A549 (cell line): Measurements from ENCODE around the gene SLC5A4. TPM values are rescaled to one million over a fixed set of nuclear protein-coding genes. Genes with fewer than 3 reads are reported as not detected.

ENCODE experiments used
- ATAC-seq, 2 experiments: fragments of 200-7000 bp in 1 of 2; fragments of >200 bp in 1 of 2; cut with Nextera tagmentation in 1 of 2; cut with Tn5 transposase in 1 of 2; 3 replicates each; pipeline versions ENCODE4 v1.8.0 to v1.9.1; 2018 to 2020; ENCODE audit warnings: mild to moderate bottlenecking in 1 of 2, moderate library complexity in 1 of 2
- CTCF ChIA-PET: fragments of 300-600 bp; sonication (Branson Sonifier 250); formaldehyde crosslinking; extraction: SDS; loops from one replicate; lab custom pipeline; 2021; ENCODE audit warnings: antibody characterized with exemption, inconsistent platforms; lab: Yijun Ruan, JAX
- POLR2A ChIA-PET: fragments of 350-600 bp; formaldehyde crosslinking; extraction: SDS; loops from one replicate; lab custom pipeline; 2021; ENCODE audit warnings: antibody characterized with exemption, inconsistent platforms; lab: Yijun Ruan, JAX
- DNase-seq, 2 experiments: peaks; one replicate each; pipeline versions ENCODE4 v3.0.0 to v3.0.0-alpha.2; 2011 to 2016; ENCODE audit warnings: low read depth in 1 of 2, low spot score in 1 of 2
- FAIRE-seq: peaks from 2 replicates; lab custom pipeline; 2011; peaks lifted over from hg19 to GRCh38; lab: Jason Lieb, UNC
- H3K27ac ChIP-seq, 2 experiments: fragments of >200 bp; sonication (Bioruptor Twin); formaldehyde crosslinking; 3 replicates each; pipeline ENCODE4 v1.5.1; 2016 to 2017
- H3K4me1 ChIP-seq: fragments of >200 bp; sonication (Bioruptor Twin); formaldehyde crosslinking; 3 replicates; pipeline ENCODE4 v1.6.1; 2016
- H3K4me2 ChIP-seq: fragments of >200 bp; sonication (Bioruptor Twin); formaldehyde crosslinking; 3 replicates; pipeline ENCODE4 v1.6.1; 2016
- H3K4me3 ChIP-seq: fragments of >200 bp; sonication (Bioruptor Twin); formaldehyde crosslinking; 3 replicates; pipeline ENCODE4 v1.5.1; 2016
- H3K9me3 ChIP-seq: fragments of >200 bp; sonication (Bioruptor Twin); formaldehyde crosslinking; 3 replicates; pipeline ENCODE4 v1.6.1; 2016
- BHLHE40 ChIP-seq: IDR thresholded peaks from 2 replicates; pipeline ENCODE4 v1.6.1; 2012; ENCODE audit warnings: low read depth, low read length, inconsistent platforms
- CBX8 ChIP-seq: fragments of 200-600 bp; sonication (generic); IDR thresholded peaks from 2 replicates; pipeline ENCODE4 v1.6.1; 2016
- CHD4 ChIP-seq: fragments of 200-600 bp; sonication (generic); IDR thresholded peaks from 2 replicates; pipeline ENCODE4 v1.6.1; 2016; ENCODE audit warnings: antibody characterized with exemption, mild to moderate bottlenecking, borderline replicate concordance
- EHF ChIP-seq: fragments of 250-450 bp; sonication (Bioruptor Pico); IDR thresholded peaks from 2 replicates; pipeline ENCODE4 v1.5.0; 2020; ENCODE audit warnings: mild to moderate bottlenecking
- ELK1 ChIP-seq: fragments of 150-350 bp; IDR thresholded peaks from 2 replicates; pipeline ENCODE4 v1.6.1; 2014; ENCODE audit warnings: low read depth, mild to moderate bottlenecking, low read length
- EP300 ChIP-seq, 2 experiments: fragments of >200 bp; sonication (Bioruptor Twin); formaldehyde crosslinking; IDR thresholded peaks; 2 replicates in 1 of 2; 3 replicates in 1 of 2; pipeline ENCODE4 v1.6.1; 2016 to 2017
- HES2 ChIP-seq: fragments of >200 bp; sonication (Bioruptor Twin); formaldehyde crosslinking; IDR thresholded peaks from 2 replicates; pipeline ENCODE4 v1.6.1; 2016
- HEYL ChIP-seq: fragments of 250-450 bp; sonication (Bioruptor Pico); IDR thresholded peaks from 2 replicates; pipeline ENCODE4 v1.8.0; 2021; ENCODE audit warnings: mild to moderate bottlenecking, moderate library complexity
- HOXB13 ChIP-seq: fragments of 250-450 bp; sonication (Bioruptor Pico); IDR thresholded peaks from 2 replicates; pipeline ENCODE4 v1.5.0; 2020; ENCODE audit warnings: low read depth, mild to moderate bottlenecking, moderate library complexity
- JUN ChIP-seq, 2 experiments: fragments of >200 bp; sonication (Bioruptor Twin); formaldehyde crosslinking; IDR thresholded peaks; 2 replicates in 1 of 2; 3 replicates in 1 of 2; pipeline ENCODE4 v1.6.1; 2016 to 2017
- MAZ ChIP-seq: fragments of 150-350 bp; IDR thresholded peaks from 2 replicates; pipeline ENCODE4 v1.6.1; 2014; ENCODE audit warnings: antibody characterized with exemption, low read depth, low read length, borderline replicate concordance
- MYC ChIP-seq: IDR thresholded peaks from 2 replicates; pipeline ENCODE4 v1.6.1; 2012; ENCODE audit warnings: mild to moderate bottlenecking, inconsistent platforms, low read length, improper control_type of control experiment, borderline replicate concordance
- NFE2L2 ChIP-seq: fragments of 150-350 bp; conservative IDR thresholded peaks from 2 replicates; pipeline ENCODE4 v1.6.1; 2014; ENCODE audit warnings: low read length
- POLR2AphosphoS2 ChIP-seq: conservative IDR thresholded peaks from 2 replicates; pipeline ENCODE4 v1.6.1; 2012; ENCODE audit warnings: low read length, improper control_type of control experiment, inconsistent platforms
- RARB ChIP-seq: fragments of 250-450 bp; sonication (Bioruptor Pico); IDR thresholded peaks from 2 replicates; pipeline ENCODE4 v1.8.0; 2021; ENCODE audit warnings: mild to moderate bottlenecking, moderate library complexity
- RNF2 ChIP-seq: fragments of 200-600 bp; sonication (generic); IDR thresholded peaks from 2 replicates; pipeline ENCODE4 v1.6.1; 2016; ENCODE audit warnings: low read depth, mild to moderate bottlenecking, antibody characterized with exemption, moderate library complexity, borderline replicate concordance
- SMC3 ChIP-seq: fragments of >200 bp; sonication (Bioruptor Twin); formaldehyde crosslinking; IDR thresholded peaks from 3 replicates; pipeline ENCODE4 v1.6.1; 2018; ENCODE audit warnings: inconsistent platforms
- SREBF2 ChIP-seq: fragments of 450-650 bp; IDR thresholded peaks from 2 replicates; pipeline ENCODE4 v1.6.1; 2014; ENCODE audit warnings: mild to moderate bottlenecking, moderate library complexity
- TFCP2L1 ChIP-seq: fragments of 250-450 bp; sonication (Bioruptor Pico); IDR thresholded peaks from 2 replicates; pipeline ENCODE4 v1.5.0; 2021; ENCODE audit warnings: mild to moderate bottlenecking
- TP53 ChIP-seq: fragments of 250-450 bp; sonication (Bioruptor Pico); IDR thresholded peaks from 2 replicates; pipeline ENCODE4 v1.5.0; 2021; ENCODE audit warnings: mild to moderate bottlenecking, moderate library complexity
- ZC3H11A ChIP-seq: fragments of 450-650 bp; IDR thresholded peaks from 2 replicates; pipeline ENCODE4 v1.6.1; 2014; ENCODE audit warnings: antibody characterized with exemption, mild to moderate bottlenecking
- ZFP36 ChIP-seq: fragments of 450-650 bp; IDR thresholded peaks from 2 replicates; pipeline ENCODE4 v1.6.1; 2014; ENCODE audit warnings: borderline replicate concordance; ENCODE audit not compliant: partially characterized antibody
- ZNF302 ChIP-seq: fragments of 250-450 bp; sonication (Bioruptor Pico); IDR thresholded peaks from 2 replicates; pipeline ENCODE4 v1.9.0; 2021; ENCODE audit warnings: inconsistent platforms, mild to moderate bottlenecking, moderate library complexity
- ZSCAN20 ChIP-seq: fragments of 250-450 bp; sonication (Bioruptor Pico); IDR thresholded peaks from 2 replicates; pipeline ENCODE4 v1.8.0; 2022; ENCODE audit warnings: mild to moderate bottlenecking, moderate library complexity
- WGBS: methylation state at CpG from one replicate; pipeline ENCODE4 v1.1.6; 2017; ENCODE audit errors: missing lambda C conversion rate; 5-methylcytosine and 5-hydroxymethylcytosine counted together
- polyA plus RNA-seq, 4 experiments: library from polyadenylated mRNA; depleted of rRNA in 3 of 4; stranded (reverse); fragments of >200 nt; fragmentation: RNase III in 1 of 4; extraction: RNeasy Plus Mini Kit Qiagen cat#74134 plus additional on column Dnase treatment in 1 of 4; gene quantifications; 2 replicates in 3 of 4; 3 replicates in 1 of 4; pipeline ENCODE4 v1.2.3, GENCODE V29; 2011 to 2017
- TF ChIP-seq, protein P1 (sequence below): fragments of >200 bp; sonication (Bioruptor Twin); formaldehyde crosslinking; IDR thresholded peaks from 3 replicates; pipeline ENCODE4 v1.6.1; 2016
- TF ChIP-seq, protein P2 (sequence below): fragments of 250-450 bp; sonication (Bioruptor Pico); IDR thresholded peaks from 2 replicates; pipeline ENCODE4 v1.5.0; 2020; ENCODE audit warnings: low read depth, mild to moderate bottlenecking, moderate library complexity
- TF ChIP-seq, protein P3 (sequence below): fragments of 250-450 bp; sonication (Bioruptor Pico); IDR thresholded peaks from 2 replicates; pipeline ENCODE4 v1.5.0; 2021; ENCODE audit warnings: mild to moderate bottlenecking, moderate library complexity, borderline replicate concordance

Gene SLC5A4
- polyA plus RNA-seq, 2 of the 4 experiments (the other 2 are of a cell fraction), result not detected

- no peaks in the 10 kb centered on the region for H3K9me3 ChIP-seq
- ATAC-seq, result no peak
- POLR2A ChIA-PET, result no interaction called here
- TF ChIP-seq SMC3 (no peak), POLR2AphosphoS2 (no peak), NFE2L2 (no peak)
- TF ChIP-seq, protein P1, sequence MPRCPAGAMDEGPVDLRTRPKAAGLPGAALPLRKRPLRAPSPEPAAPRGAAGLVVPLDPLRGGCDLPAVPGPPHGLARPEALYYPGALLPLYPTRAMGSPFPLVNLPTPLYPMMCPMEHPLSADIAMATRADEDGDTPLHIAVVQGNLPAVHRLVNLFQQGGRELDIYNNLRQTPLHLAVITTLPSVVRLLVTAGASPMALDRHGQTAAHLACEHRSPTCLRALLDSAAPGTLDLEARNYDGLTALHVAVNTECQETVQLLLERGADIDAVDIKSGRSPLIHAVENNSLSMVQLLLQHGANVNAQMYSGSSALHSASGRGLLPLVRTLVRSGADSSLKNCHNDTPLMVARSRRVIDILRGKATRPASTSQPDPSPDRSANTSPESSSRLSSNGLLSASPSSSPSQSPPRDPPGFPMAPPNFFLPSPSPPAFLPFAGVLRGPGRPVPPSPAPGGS, result no peak
- H3K27ac ChIP-seq, result no peak overlapping the region
- H3K4me2 ChIP-seq, result no peak overlapping the region
- 67% methylated on average over 7 of the region's 7 CpGs for WGBS
- no peak for DNase-seq
- peaks cover 6% of the 10 kb centered on the region; the same call in 1 of the 3 replicates for H3K4me1 ChIP-seq
- FAIRE-seq, result no peak
- H3K4me3 ChIP-seq, result no peak overlapping the region
- CTCF ChIA-PET, result interaction anchor here (1.6 kb wide), 1 partner anchor 9 kb away, joined by 6 read pairs; no protein-coding TSS in a partner anchor
Measured at GRCh38 chr22:32211011-32211410, 44.1 kb downstream of the SLC5A4 start.

GRCh38 chr22:32208681-32209080 lies 46.5 kb downstream of the SLC5A4 start:
- TF ChIP-seq HES2 (no peak), CHD4 (no peak), ZNF302 (CRISPR knock-in tag) (no peak), ZC3H11A (no peak), RNF2 (no peak), MYC (no peak), POLR2AphosphoS2 (no peak), SREBF2 (no peak), MAZ (no peak), JUN (IDR thresholded peaks at IDR 0.05) (no peak)
- TF ChIP-seq, protein P2, sequence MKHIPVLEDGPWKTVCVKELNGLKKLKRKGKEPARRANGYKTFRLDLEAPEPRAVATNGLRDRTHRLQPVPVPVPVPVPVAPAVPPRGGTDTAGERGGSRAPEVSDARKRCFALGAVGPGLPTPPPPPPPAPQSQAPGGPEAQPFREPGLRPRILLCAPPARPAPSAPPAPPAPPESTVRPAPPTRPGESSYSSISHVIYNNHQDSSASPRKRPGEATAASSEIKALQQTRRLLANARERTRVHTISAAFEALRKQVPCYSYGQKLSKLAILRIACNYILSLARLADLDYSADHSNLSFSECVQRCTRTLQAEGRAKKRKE (CRISPR knock-in tag), result no peak
- TF ChIP-seq, protein P3, sequence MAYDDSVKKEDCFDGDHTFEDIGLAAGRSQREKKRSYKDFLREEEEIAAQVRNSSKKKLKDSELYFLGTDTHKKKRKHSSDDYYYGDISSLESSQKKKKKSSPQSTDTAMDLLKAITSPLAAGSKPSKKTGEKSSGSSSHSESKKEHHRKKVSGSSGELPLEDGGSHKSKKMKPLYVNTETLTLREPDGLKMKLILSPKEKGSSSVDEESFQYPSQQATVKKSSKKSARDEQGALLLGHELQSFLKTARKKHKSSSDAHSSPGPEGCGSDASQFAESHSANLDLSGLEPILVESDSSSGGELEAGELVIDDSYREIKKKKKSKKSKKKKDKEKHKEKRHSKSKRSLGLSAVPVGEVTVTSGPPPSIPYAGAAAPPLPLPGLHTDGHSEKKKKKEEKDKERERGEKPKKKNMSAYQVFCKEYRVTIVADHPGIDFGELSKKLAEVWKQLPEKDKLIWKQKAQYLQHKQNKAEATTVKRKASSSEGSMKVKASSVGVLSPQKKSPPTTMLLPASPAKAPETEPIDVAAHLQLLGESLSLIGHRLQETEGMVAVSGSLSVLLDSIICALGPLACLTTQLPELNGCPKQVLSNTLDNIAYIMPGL (CRISPR knock-in tag), result no peak
- FAIRE-seq, result no peak
- WGBS, result 100% methylated on average over 1 of the region's 3 CpGs

GRCh38 chr22:32207971-32208480 lies 47.1 kb downstream of the SLC5A4 start:
- CTCF ChIA-PET, result interaction anchor here (0.7 to 1.3 kb wide), 5 partner anchors 9 to 231 kb away, joined by 3 to 4 read pairs (median 3); no protein-coding TSS in a partner anchor

More at GRCh38 chr22:32208681-32209080, 46.5 kb downstream of the SLC5A4 start:
- H3K4me3 ChIP-seq, result no peak overlapping the region
- ChIA-PET POLR2A (no interaction called here), CTCF (interaction anchor here (0.7 to 1.3 kb wide), 3 partner anchors 15 to 57 kb away, joined by 3 to 4 read pairs (median 3); no protein-coding TSS in a partner anchor)
- no peak for ATAC-seq
- no peak overlapping the region for H3K4me2 ChIP-seq
- H3K9me3 ChIP-seq, result no peaks in the 10 kb centered on the region
- peaks cover 7% of the 10 kb centered on the region; the same call in 1 of the 3 replicates for H3K4me1 ChIP-seq
- H3K27ac ChIP-seq, result no peak overlapping the region
- DNase-seq, result no peak

More at GRCh38 chr22:32207971-32208480, 47.1 kb downstream of the SLC5A4 start:
- ATAC-seq (no peak), DNase-seq (no peak), FAIRE-seq (no peak)
- no CpG with 5 or more reads among the region's 4 CpGs for WGBS
- peaks cover 7% of the 10 kb centered on the region; the same call in 1 of the 3 replicates for H3K4me1 ChIP-seq
- H3K4me3 ChIP-seq, result no peak overlapping the region
- no peak overlapping the region for H3K27ac ChIP-seq
- TF ChIP-seq HEYL (CRISPR knock-in tag) (no peak), ELK1 (no peak), HES2 (no peak), NFE2L2 (no peak), TFCP2L1 (CRISPR knock-in tag) (no peak), ZFP36 (no peak), BHLHE40 (no peak), RARB (CRISPR knock-in tag) (no peak), ZSCAN20 (CRISPR knock-in tag) (no peak), EHF (CRISPR knock-in tag) (no peak), SMC3 (no peak), POLR2AphosphoS2 (no peak), HOXB13 (CRISPR knock-in tag) (no peak), CBX8 (no peak), SREBF2 (no peak), TP53 (no peak), EP300 (IDR thresholded peaks at IDR 0.05) (no peak)
- TF ChIP-seq, protein P2 (CRISPR knock-in tag), result no peak
- H3K4me2 ChIP-seq, result no peak overlapping the region
- H3K9me3 ChIP-seq, result no peaks in the 10 kb centered on the region
- POLR2A ChIA-PET, result no interaction called here
